ENCODE measurements around the gene ST6GALNAC3.

- TF ChIP-seq CTCF (IDR thresholded peaks at IDR 0.05; ENCODE audit: poor library complexity) (no peak), EZH2 (IDR thresholded peaks at IDR 0.05; ENCODE audit: borderline replicate concordance) (no peak)
Observed at GRCh38 chr1:76577525-76578185, 503.1 kb downstream of the ST6GALNAC3 start.

All from hepatocyte (in vitro differentiated cells).